ENCODE data around the gene TTYH2.

TTYH2 gene

DNA sequence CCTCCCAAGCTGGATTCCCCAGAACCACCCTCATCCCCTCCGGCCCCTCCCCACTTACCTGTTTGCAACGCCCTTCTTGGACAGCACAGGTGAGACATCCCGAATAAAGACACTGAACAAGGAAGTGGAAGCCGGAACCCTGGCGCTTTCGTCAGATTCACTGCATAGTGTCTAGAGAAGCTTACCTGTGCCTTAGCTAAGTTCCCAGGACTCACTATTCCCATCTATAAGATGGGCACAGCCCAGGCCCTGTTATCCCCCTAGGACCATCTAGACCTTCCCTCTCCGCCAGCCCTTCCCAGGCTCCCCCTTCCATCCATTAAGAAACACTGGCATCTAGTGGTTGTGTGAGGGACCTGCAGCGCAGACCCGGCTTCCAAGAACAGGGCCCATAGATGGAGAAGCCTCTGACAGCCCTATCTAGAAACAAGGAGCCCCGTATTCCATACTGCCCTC lies 36.8 kb upstream of the TTYH2 start:
- TF ChIP-seq, protein P1, sequence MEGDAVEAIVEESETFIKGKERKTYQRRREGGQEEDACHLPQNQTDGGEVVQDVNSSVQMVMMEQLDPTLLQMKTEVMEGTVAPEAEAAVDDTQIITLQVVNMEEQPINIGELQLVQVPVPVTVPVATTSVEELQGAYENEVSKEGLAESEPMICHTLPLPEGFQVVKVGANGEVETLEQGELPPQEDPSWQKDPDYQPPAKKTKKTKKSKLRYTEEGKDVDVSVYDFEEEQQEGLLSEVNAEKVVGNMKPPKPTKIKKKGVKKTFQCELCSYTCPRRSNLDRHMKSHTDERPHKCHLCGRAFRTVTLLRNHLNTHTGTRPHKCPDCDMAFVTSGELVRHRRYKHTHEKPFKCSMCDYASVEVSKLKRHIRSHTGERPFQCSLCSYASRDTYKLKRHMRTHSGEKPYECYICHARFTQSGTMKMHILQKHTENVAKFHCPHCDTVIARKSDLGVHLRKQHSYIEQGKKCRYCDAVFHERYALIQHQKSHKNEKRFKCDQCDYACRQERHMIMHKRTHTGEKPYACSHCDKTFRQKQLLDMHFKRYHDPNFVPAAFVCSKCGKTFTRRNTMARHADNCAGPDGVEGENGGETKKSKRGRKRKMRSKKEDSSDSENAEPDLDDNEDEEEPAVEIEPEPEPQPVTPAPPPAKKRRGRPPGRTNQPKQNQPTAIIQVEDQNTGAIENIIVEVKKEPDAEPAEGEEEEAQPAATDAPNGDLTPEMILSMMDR (IDR thresholded peaks at IDR 0.05; ENCODE audit: control insufficient read depth, extremely low read depth, insufficient read depth) = peak; percentile 94
- no peak for DNase-seq (ENCODE audit: low read depth)
- no peak overlapping the region for H3K4me3 ChIP-seq (ENCODE audit: low read depth, low read length)

DNA sequence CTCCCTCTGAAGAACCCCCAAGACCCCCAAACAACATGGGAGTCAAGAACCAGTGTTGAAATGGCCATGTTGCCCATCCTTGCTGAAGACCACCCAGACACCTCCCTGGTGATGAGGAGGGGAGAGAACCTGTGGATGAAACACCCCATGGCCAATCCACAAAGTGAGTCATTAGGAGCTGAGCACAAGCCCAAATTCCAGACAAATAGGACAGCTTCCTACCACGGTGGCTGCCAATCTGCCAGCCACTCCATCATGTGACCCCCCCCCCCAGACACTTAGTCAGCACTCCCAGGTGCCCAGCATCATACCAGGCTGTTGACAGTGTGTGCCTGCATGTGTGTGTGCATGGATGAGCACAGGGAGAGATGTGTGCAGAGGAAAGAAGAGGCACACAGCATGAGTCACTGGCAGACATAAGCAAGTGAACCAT lies 36.3 kb upstream of the TTYH2 start:
- TF ChIP-seq, protein P1 (IDR thresholded peaks at IDR 0.05; ENCODE audit: control insufficient read depth, extremely low read depth, insufficient read depth) = no peak
- DNase-seq (ENCODE audit: low read depth) = no peak
- H3K4me3 ChIP-seq (ENCODE audit: low read depth, low read length) = no peak overlapping the region

- TF ChIP-seq, protein P1 (IDR thresholded peaks at IDR 0.05; ENCODE audit: control insufficient read depth, extremely low read depth, insufficient read depth) = no peak
Observed at GRCh38 chr17:74179576-74179975, 33.8 kb upstream of the TTYH2 start.

GRCh38 chr17:74180336-74180735 lies 33.0 kb upstream of the TTYH2 start:
- no peak overlapping the region for H3K4me3 ChIP-seq (ENCODE audit: low read depth, low read length)
- DNase-seq (ENCODE audit: low read depth) = no peak
- TF ChIP-seq, protein P1 (IDR thresholded peaks at IDR 0.05; ENCODE audit: control insufficient read depth, extremely low read depth, insufficient read depth) = no peak

More at GRCh38 chr17:74179576-74179975, 33.8 kb upstream of the TTYH2 start:
- H3K4me3 ChIP-seq (ENCODE audit: low read depth, low read length) = no peak overlapping the region
- no peak for DNase-seq (ENCODE audit: low read depth)

- DNase-seq (ENCODE audit: low read depth) = no peak
- TF ChIP-seq, protein P1 (IDR thresholded peaks at IDR 0.05; ENCODE audit: control insufficient read depth, extremely low read depth, insufficient read depth) = no peak
- no peak overlapping the region for H3K4me3 ChIP-seq (ENCODE audit: low read depth, low read length)
Observed at GRCh38 chr17:74181341-74181740, 32.0 kb upstream of the TTYH2 start.

- H3K4me3 ChIP-seq (ENCODE audit: low read depth, low read length) = no peak overlapping the region
- no peak for DNase-seq (ENCODE audit: low read depth)
- TF ChIP-seq, protein P1 (IDR thresholded peaks at IDR 0.05; ENCODE audit: control insufficient read depth, extremely low read depth, insufficient read depth) = no peak
Observed at GRCh38 chr17:74182041-74182723, 31.2 kb upstream of the TTYH2 start.

DNA sequence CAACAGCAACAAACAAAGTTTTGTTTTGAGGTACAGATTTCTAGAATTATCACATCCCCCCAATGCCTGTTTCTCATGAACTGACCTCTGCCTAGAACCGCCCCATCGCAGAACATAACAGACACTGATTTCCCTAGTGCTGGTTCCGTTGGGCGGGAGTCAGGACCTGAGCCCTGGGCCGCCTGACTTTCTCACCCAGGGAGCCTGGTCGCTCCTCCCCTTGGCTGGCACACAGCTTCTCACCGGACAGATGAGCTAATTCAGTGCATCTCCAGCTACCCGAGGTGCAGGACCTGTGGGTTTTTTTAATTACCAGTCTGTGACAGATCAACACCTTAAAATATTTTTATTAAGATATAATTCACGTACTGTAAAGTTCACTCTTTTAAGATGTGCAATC lies 30.0 kb upstream of the TTYH2 start:
- no peak overlapping the region for H3K4me3 ChIP-seq (ENCODE audit: low read depth, low read length)
- DNase-seq (ENCODE audit: low read depth) = no peak
- TF ChIP-seq, protein P1 (IDR thresholded peaks at IDR 0.05; ENCODE audit: control insufficient read depth, extremely low read depth, insufficient read depth) = no peak
